Islet precursor cell (in vitro differentiated cells): ENCODE measurements around the gene ITGB5.
A peak's percentile ranks its signal among the peaks of the same experiment; 100 is the strongest.

Experiments used
- DNase-seq: peaks from one replicate; pipeline ENCODE4 v3.0.0-alpha.2; 2018

The ITGB5 gene

DNA sequence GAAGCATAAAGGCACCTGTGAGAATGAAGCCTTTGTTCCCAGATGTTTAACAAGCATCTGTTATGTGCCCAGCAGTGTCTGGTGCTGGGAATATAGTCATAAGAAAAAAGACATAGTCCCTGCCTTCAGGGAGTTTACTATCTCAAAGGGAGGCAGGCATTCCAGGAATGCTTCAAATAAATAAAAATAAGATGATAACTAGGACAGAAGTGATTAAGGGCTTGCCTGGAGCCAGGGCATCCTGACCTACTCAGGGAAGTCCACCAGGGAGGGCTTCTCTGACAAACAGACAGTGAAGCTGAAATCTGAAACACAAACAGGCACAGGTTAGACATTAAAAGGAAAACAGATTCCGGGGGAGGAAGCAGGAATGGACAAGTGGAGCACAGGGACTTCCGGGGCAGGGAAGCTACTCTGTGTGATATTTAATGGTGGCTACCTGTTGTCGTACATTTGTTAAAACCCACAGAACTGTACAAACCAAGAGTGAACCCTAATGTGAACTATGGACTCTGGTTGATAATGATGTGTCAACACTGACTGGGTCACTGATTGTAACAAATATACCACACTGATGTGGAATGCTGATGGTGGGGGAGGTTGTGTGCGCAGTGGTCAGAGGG is 53.3 kb downstream of the ITGB5 start:
- DNase-seq, result peak; percentile 65

DNA sequence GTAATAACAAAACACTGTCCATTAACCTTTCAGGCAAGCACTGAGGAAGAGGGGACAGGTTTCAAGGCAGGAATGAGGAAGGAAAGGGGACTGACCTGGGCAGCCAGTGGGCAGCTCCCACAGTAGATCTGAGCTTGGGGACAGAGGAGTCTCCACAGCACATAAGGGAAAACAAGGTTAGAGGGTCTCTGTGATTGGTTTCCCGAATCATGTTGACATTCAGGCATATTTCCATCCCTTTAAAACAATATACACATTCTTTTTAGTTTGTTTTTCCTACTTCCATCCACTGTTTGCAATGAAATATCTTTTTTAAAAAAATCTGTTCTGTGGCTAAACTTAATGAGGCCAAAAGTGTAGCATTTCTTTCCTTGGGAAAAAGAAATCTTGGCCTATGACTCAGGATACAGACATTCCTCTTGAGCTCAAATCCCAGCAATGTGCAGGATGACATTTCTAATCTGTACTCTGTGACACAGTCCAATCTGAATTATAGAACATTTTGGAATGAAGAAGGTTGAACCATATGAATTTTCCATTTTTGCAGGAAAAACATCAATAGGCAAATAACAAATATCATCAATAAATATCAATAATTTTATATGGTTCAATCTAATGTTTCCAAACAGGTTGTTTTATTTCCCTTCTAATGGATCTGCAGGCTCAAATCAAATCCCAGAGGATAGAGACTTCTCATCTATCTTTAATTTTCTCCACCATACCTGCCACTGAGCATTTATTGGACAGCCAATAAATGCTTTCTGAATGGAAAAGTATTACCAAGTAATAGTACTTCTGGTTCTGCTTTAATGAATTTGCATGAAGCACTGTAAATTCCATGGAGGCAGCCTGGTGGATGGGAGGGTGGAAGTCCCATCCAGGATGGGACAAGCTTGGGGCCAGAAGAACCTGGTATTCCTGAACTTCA is 54.1 kb downstream of the ITGB5 start:
- no peak for DNase-seq

DNA sequence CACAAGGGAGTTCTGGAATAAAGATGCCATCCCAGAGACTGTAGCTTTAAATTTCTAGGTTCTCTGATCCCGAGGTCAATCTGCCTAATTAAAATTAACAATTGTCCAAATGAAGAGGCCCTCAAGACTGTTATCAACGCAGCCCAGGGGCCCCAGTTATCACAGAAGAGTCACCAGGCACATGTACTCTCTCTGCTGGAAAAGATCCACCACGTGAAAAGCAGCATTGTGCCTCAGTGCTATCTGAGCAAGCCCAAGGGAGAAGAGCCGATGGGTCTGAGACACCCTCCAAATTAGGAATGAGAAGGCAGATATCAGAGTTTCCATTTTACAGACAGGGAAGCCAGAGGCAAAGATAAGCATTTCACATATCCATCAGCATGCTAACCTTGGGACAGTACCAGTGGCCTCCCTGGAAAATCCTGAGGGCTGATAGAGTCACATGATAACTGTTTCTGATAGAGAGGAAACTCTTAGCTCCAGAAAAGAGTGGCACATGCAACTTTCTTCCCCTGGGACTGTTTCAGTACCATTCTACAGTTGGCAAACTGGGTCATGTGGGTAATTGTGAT is 55.5 kb downstream of the ITGB5 start:
- no peak for DNase-seq

DNA sequence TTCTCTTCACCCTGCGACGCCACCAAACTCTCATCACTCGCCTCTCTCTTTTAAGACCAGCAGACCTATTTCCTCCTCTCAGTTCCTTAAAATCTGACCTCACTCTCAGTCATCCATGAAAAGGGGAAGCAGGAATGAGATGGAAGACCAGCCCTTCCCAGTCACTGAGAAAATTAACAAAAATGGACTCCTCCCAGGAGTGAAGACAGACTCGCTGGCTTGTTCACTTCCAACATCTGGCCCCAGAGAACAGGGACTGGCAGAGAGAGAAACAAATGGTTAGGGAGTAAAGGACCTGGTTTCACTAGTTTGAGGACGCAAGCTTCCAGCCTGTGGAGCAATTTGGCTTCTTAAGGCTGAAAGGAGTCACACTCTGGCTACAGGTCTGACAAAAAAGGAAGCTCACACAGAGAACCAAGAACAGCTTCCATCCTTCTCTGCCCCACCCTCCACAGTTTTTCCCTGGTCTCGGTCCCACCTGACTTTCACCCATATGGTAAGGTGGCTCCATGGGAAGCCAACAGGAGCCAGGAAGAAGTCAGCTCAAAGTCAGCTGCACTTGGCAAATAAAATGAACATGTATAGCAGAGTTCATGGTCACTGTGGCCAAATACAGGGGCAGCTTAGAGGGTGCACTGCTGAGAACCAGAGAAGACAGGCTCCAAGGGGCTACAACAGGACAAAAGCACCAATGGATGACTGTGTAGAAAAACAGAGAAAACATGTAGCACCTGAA is 57.2 kb downstream of the ITGB5 start:
- peak; percentile 43 for DNase-seq

DNA sequence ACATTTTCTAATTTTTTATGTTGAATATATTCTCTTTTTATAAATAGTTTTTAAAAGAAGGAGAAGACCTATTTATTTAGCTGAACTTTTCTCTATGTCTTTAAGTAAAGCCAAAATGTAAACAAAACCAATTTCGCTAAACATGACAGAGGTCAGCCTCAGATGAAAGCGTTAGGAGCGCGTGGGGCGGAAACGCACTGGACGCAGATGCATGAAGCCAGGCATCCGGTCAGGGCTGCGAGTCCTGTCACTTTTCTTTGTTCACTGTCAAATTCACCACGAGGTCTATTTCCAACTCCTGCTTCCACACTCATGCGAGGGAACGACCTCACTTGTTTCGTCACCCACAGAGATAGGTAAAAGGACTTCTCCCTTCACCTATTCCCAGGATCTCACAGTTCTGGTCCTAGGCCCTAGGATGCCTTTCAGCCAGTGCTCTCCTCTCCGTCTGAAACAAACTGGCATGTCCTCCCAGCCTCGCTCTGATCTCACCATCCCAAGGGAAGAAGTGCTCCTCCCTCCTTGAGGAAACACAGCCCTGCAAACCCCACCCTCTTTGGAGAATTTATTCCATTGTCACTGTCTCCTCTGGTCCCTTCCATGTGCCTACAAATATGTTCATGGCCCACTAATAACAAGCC is 57.9 kb downstream of the ITGB5 start:
- DNase-seq, result peak; percentile 60

DNA sequence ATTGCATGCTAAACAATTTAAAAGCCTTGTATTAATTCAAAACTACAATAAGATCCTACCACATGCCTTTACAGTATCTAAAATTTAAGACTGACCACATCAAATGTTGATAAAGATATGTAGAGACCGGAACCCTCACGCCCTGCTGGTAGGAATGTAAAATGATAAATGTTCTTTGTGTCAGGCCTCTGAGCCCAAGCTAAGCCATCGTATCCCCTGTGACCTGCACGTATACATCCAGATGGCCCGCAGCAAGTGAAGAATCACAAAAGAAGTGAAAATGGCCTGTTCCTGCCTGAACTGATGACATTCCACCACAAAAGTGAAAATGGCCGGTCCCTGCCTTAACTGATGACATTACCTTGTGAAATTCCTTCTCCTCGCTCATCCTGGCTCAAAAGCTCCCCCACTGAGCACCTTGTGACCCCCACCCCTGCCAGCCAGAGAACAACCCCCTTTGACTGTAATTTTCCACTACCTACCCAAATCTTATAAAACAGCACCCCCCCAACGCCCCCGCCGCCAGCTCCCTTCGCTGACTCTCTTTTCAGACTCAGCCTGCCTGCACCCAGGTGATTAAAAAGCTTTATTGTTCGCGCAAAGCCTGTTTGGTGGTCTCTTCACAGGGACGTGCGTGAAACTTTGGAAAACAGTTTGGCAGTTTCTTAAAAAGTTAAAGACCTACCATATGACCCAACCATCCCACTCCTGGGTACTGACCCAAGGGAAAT is 59.5 kb downstream of the ITGB5 start:
- peak; percentile 66 for DNase-seq

DNA sequence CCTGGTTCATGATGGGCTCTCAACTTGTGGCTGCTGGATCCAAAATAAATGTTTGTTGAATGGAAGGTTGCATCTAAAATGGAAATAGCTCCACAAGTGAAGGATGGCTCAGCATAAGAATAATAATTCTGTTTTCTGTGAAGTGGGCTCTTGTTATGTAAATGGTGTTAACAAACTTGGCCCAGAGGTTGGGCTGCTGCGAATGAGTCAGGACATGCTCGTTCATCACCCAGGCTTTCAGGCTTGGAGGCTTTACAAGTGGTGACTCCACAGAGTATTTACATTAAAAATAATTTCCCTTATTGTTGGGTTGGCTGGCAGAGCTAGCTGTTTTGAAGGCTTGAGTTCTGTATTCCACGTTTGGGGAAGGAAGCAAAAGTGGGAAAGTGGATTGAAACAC is 60.5 kb downstream of the ITGB5 start:
- peak; percentile 61 for DNase-seq

DNA sequence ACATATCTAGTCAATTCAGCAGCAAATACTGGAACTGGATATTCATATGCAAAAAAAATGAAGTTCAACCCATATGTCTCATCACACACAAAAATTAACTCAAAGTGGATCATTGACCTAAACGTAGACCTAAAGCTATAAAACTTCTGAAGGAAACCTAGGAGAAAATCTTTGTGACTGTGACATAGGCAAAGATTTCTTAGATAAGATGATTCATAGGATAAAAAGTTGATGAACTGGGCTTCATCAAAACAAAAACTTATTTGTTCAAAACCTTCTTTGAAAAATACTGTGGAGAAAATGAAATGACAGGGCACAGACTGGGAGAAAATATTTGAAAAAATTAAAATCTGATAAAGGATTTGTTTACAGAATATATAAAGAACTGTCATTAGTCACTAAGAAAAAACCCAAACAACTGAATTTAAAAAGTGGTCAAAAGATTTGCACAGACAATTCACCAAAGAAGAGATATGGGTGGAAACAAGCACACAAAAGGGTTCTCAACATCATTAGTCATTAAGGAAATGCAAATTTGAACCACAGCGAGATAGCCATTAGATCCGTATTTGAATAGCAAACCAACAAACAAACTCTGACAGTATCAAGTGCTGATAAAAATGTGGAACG is 62.8 kb downstream of the ITGB5 start:
- peak; percentile 19 for DNase-seq

DNA sequence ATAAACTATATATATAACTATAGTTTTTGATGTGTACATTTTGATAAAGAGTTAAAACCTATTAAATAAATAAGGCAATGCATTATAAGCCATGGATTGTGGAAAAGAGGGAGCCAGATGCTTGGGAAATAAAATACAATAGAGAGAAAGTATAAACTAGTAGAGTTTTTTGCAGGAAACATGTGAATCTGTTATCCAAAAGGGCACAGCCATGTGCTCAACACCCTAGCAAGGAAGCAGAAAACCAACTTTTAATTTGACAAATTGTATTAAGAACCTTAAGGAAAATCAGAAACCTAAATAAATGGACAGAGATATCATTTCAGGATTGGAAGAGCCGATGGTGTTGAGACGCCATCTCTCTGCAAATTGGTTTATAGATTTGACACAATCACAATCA is 63.5 kb downstream of the ITGB5 start:
- no peak for DNase-seq

DNA sequence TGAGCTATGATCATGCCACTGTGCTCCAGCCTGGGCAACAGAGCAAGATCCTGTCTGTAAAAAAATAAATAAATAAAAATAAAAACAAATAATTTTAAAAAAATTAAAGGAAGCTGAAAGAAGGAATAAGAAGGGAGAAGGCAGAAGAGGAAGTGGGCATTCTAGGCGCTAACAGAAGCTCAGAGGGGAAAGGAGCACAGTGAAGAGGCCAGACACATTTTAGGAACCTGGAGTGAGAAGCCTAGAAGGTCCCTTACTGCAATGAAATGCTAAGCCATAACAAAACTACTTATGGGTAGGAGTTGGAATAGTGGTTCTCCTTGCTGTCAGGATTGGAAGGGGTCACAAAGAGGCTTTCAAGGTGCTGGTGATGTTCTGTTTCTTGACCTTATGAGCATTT is 64.0 kb downstream of the ITGB5 start:
- DNase-seq, result no peak

DNA sequence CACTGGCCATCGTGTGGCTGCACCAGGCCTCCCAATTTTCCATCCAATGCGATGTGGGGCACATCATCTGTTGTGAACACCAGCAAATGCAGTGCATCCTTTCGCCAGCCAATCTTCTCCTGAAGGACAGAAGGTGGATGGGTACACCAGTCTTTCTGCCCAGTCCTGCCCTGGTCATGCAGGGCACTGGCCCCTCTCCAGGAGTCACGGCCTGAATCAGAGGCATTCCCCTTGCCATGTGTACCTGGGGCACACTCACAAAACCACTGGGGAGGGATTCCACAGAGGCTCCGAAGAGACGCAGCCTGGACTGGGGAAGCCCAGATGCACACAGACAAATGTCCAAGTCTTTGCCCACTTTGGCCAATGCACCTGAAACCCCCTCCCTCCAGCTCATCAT is 65.8 kb downstream of the ITGB5 start:
- DNase-seq, result peak; percentile 27

DNA sequence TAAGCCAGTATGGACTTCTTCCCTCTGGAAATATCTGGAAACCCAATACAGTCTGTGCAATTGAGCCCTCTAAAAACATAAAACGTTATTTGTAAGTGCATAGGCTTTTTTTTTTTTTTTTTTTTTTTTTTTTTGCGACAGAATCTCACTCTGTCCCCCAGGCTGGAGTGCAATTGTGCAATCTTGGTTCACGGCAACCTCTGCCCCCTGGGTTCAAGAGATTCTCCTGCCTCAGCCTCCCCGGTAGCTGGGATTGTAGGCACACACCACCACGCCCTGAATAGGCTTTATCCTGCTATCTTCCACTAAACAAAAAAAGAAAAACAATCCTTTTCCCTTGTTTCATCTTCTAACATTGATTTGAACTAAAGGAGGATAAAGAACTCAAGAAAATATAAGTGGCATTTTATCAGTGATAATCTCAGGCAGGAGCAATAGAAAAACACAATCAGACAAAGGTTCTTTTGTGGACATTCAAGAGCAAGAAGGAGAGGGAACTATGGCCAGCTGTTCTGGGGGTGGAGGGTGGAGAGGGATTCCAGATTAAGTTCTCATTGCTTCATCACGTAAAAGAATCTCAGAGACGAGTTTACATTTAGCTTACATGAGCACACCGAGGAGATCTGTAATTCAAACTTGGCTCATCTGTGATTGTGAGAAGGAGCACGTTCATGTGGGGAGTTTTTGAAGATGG is 68.6 kb downstream of the ITGB5 start:
- DNase-seq, result no peak

DNA sequence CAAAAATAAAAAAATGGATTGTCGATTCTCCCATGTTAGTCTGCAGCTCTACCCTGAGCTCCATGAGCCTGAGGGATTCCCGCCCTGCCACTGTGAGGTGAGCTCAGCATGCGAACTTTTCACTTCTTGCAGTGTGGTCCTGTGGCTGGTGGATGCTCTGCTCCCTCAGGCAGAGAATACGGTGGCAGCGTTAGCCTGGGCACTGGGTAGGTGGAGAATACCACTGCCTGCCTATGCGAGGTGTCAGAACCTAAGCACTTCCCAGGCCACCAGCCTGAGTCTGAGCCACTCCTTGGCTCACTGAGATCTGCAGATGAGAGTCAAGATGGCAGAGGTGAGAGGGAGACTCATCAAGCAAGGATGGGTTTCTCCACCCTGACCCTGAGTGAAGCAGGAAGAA is 70.1 kb downstream of the ITGB5 start:
- no peak for DNase-seq

DNA sequence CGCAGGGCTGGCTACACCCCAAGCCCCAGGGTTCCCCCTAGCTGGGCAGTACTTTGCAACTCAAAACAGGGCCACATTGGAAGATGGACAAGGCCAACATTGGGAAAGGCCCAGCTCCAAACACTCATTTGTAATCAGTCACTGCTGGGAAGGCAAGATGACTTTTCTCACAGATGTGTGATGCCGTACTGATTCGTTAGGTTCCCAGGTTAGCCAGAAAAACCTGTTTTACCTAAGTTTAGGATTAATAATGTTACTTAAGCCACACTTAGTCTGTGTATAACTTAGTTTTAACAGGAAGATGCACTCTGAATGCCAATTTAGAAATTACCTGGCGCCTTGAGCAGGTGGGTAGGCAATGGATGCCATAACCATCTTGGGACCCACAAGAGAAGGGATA is 71.0 kb downstream of the ITGB5 start:
- DNase-seq, result no peak

DNA sequence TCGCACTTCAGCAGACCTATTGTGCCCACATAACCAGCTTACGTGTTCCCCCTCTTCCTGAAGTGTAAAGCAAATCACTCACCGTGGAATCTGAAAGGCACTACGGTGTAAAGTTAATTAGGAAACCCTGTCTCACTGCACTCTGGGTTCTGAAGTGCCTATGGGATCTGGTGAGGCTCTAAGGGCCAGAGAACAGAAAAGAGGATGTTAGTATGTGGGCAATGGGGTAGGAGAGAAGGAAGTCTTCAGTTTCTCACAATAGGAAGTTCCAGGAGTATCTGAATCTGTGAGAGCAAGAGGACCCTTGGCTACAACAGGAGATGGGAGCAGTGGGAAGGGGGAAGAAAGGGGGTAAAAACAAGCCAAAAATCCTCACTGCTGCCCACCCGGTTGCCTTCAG is 71.4 kb downstream of the ITGB5 start:
- no peak for DNase-seq

DNA sequence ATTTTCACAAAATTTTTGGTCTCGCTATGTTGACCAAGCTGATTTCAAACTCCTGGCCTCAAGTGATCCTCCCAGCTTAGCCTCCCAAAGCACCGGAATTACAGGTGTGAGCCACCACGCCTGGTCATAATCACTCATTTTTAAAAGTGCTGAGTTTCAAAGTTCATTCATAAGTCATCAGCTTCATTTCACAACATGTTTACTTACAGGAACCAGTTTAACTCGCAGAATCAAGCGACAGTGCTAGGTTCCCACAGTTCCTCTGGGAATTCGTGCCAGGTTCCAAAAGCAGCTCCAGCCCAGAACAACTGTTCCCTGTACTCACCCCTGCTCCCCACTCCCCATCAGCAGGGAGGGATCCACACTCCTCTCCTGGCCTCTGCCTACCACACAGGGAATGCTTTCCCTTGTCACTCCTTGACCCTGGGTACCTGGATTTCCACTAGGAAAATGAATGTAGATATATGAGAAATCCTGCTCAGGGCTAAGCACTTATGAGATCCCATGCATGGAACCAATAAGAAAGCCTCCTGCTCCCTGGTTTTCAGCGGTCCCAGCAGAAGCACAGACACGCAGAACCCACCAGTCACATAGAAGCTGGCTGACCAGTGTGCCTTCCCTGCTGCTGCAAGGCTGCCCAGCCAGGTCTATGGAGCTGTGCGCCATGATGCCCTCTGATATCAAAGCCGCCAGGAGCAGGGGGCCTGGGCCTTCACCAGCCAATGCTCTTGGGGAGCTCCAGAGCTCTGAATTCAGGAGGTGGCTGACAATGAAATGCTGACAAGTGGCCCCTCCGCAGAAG is 72.3 kb downstream of the ITGB5 start:
- no peak for DNase-seq

DNA sequence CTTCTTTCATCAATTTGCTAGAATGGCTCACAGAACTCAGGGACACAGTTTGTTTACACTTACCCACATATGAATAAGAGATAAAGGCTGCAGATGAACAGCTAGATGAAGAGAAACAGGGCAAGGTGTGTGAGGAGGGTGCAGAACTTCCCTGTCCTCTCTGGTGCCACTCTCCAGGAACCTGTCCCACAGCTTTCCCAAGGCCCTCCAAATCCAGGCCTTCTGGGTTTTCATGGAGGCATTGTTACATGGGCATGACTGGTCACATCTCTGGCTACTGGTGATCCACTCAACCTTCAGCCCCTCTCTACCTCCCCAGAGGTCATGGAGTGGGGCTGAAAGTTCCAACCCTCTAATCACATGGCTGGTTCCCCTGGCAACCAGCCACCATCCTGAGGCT is 73.6 kb downstream of the ITGB5 start:
- DNase-seq, result no peak

DNA sequence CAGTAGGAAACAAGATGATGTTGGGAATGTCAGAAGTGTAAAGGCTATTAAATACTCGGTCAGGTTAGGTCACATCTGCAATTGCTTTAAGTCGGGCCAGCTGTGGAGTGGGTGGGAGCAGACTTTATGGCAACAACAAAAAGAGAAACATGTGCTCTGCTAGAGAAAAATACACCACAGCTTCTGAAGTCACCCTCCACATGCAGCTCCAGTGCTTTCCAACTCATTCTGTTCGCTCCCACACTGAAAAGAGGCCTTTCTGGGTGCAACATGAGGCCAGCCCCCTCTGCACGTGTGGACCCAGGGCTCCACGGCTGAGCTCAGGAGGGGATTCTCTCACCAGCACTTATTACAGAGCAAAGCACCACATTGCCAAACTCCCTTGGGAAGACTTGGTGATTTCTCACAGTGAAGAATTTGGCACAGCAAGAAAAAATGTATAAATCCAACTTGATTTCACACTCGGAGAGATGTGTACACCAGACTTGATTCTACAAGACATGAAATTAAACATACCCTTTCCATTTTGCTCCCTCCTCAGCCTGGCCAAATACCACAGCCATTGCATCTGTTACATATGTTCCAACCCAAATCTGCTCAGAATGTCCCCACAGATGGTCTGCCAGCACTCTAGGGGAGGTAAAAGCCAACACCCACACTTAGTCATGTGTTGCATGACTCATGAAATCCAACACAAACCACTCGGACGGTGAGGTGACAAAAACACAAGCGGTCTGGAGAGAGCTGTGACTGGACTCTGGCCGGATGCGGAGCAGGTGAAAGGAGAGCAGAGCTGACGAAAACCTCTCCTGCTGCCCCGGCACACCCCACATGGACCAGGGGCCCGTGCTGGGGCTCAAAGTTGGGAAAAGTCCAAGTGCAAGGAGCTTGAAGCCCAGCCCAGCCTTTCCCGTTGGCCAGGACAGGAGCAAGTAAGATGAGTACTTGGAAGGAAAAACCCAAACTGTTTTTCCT is 74.6 kb downstream of the ITGB5 start:
- DNase-seq, result peak; percentile 81

DNA sequence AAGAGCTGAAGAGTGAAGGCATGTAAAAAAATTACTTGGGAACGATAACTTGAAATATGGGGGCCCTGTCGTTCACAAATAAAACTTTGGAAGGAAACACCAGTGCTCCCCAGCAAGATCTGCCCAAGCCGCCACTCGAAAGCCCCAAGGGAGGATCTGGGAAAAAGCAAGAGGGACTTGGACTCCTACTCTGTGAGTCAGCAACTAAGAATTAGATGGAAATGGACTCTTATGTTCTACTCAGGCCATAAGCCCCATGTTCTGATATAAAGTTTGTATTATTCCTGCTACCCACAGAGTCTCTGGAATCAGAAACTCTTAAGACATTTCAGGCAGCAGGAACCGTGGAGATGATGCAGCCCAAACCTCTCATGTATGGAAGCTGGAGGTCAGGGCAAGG is 75.7 kb downstream of the ITGB5 start:
- DNase-seq, result no peak
